Mucosa of descending colon (tissue), 3 donors: Measurements from ENCODE around the gene OR6M1. TPM values are rescaled to one million over a fixed set of nuclear protein-coding genes. Genes with fewer than 3 reads are reported as not detected.
A peak's percentile ranks its signal among the peaks of the same experiment; 100 is the strongest.

Source experiments
- ATAC-seq: fragments of 200-7000 bp; cut with Tn5 transposase; one replicate; pipeline ENCODE4 v1.9.1; 2020; ENCODE audit warnings: mild to moderate bottlenecking, moderate library complexity
- DNase-seq, 3 donors: peaks; one replicate each; pipeline ENCODE4 v3.0.0-alpha.2; 2020
- H3K36me3 ChIP-seq: fragments of 200-600 bp; one replicate; pipeline ENCODE4 v1.8.0; 2021; ENCODE audit warnings: low read depth, mild to moderate bottlenecking
- H3K4me1 ChIP-seq: fragments of 200-600 bp; one replicate; pipeline ENCODE4 v1.8.0; 2021; ENCODE audit warnings: low read depth, mild to moderate bottlenecking
- H3K4me3 ChIP-seq: fragments of 200-600 bp; one replicate; pipeline ENCODE4 v1.8.0; 2021; ENCODE audit warnings: mild to moderate bottlenecking
- H3K9me3 ChIP-seq: fragments of 200-600 bp; one replicate; pipeline ENCODE4 v1.8.0; 2021; ENCODE audit warnings: mild to moderate bottlenecking
- intact Hi-C, 2 donors: fragments of 100-400 bp; cut with DNase I in 1 of 2; cut with micrococcal nuclease in 1 of 2; formaldehyde crosslinking; loops; one replicate each; pipeline versions ENCODE4 v1.11.0 to v1.11.1; 2022; cut with DNase I, micrococcal nuclease
- total RNA-seq, 3 donors: library from RNA; stranded (reverse); fragmentation: NEBNext Ultra II Directional in 2 of 3; extraction: Animal tissue kit (Norgen Biotek cat#: 25700) in 2 of 3; gene quantifications; one replicate each; pipeline versions ENCODE4 v1.2.1 to v1.2.4, GENCODE V29; 2021 to 2023
- TF ChIP-seq, protein P1 (sequence below): fragments of 200-600 bp; IDR thresholded peaks from one replicate; pipeline ENCODE4 v1.8.0; 2022; ENCODE audit warnings: antibody characterized with exemption, mild to moderate bottlenecking
- donor health status: DM: no; HTN: no; CAD: no; lungs with moderate emphysema.
- donor health status: DM: no; HTN: no; CAD: no.
- donor health status: DM: no; HTN: yes; CAD: no.

The OR6M1 gene
- total RNA-seq, 3 donors from 2014 or later: not detected

DNA sequence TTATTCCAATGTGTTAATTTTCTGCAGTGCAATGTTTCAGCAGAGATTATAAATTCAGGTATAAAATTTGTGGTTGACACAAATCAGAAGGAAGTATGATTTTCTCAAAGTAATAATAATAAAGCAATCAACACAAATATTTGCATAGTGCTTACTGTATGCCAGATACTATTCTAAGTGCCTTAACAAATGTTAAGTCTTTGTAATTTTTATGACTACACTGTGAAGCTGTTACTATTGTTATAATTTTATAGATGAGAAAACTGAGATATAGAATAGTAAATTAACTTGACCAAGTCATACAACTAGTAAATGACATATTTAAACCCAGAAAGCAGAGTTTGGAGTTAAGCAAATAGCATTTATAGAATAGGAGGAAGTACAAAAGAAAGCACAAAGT is 35.4 kb downstream of the OR6M1 start:
- ATAC-seq (peak; percentile 52), DNase-seq (no peak)
- Histone ChIP-seq H3K36me3 (no peaks in the 10 kb centered on the region), H3K4me1 (no peaks in the 10 kb centered on the region), H3K9me3 (no peaks in the 10 kb centered on the region), H3K4me3 (no peak overlapping the region)
- intact Hi-C loops: no loop called here
- TF ChIP-seq, protein P1, sequence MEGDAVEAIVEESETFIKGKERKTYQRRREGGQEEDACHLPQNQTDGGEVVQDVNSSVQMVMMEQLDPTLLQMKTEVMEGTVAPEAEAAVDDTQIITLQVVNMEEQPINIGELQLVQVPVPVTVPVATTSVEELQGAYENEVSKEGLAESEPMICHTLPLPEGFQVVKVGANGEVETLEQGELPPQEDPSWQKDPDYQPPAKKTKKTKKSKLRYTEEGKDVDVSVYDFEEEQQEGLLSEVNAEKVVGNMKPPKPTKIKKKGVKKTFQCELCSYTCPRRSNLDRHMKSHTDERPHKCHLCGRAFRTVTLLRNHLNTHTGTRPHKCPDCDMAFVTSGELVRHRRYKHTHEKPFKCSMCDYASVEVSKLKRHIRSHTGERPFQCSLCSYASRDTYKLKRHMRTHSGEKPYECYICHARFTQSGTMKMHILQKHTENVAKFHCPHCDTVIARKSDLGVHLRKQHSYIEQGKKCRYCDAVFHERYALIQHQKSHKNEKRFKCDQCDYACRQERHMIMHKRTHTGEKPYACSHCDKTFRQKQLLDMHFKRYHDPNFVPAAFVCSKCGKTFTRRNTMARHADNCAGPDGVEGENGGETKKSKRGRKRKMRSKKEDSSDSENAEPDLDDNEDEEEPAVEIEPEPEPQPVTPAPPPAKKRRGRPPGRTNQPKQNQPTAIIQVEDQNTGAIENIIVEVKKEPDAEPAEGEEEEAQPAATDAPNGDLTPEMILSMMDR: no peak

DNA sequence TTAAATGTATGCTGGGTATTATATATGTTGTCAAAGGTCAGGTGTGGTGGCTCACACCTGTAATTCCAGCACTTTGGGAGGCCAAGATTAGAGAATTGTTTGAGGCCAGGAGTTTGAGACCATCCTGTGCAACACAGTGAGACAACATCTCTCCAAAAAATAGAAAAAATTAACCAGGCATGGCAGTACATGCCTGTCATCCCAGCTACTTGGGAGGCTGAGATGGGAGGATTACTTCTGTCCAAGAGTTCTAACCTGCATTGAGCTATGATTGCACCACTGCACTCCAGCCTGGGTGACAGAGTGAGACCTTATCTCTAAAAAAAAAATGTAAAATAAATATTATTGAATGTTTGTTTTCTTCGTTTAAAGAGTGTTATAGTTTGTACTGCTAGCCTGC is 40.5 kb downstream of the OR6M1 start:
- intact Hi-C loops: no loop called here
- H3K36me3 ChIP-seq: no peaks in the 10 kb centered on the region

DNA sequence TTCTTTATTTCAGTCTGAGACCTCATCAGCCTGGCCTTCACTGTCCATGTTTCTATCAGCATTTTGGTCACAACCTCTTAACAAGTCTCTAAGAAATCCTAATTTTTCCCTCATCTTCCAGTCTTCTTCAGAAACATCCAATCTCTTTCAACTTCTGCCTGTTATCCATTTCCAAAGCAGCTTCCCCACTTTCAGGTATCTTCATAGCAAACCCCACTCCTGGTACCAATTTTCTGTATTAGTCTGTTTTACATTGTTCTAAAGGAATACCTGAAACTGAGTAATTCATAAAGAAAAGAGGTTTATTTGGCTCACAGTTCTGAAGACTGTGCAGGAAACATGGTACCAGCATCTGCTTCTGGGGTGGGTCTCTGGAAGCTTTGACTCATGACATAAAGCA is 43.7 kb downstream of the OR6M1 start:
- intact Hi-C loops: no loop called here
- ATAC-seq: no peak

More for the DNA sequence above, 40.5 kb downstream of the OR6M1 start:
- peaks cover 16% of the 10 kb centered on the region for H3K9me3 ChIP-seq
- ATAC-seq (no peak), DNase-seq (no peak)
- TF ChIP-seq, protein P1: no peak
- H3K4me3 ChIP-seq: no peak overlapping the region
- H3K4me1 ChIP-seq: no peaks in the 10 kb centered on the region

DNA sequence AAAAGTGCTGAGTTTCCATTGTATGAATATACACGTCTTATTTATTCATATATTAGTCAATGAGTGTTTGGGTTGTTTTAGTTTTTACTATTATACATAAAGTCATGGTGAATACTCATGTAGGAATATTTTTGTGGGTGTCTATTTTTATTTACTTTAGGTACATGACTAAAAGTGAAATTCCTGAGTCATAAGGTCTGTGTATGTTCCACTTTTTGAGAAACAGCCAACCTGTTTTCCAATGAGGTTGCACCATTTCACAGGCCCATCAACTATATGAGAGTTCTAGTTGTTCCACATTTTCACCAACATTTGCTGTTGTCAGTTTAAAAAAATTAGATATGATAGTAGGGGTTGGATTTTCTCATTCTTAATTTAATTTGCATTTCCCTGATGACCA is 45.3 kb downstream of the OR6M1 start:
- Histone ChIP-seq H3K36me3 (no peaks in the 10 kb centered on the region), H3K4me1 (no peaks in the 10 kb centered on the region), H3K4me3 (no peak overlapping the region), H3K9me3 (peaks cover 16% of the 10 kb centered on the region)
- intact Hi-C loops: no loop called here
- TF ChIP-seq, protein P1: no peak
- DNase-seq: no peak
- no peak for ATAC-seq

More for the DNA sequence above, 43.7 kb downstream of the OR6M1 start:
- no peak for DNase-seq
- H3K36me3 ChIP-seq: no peaks in the 10 kb centered on the region
- H3K4me3 ChIP-seq: no peak overlapping the region
- TF ChIP-seq, protein P1: no peak
- H3K4me1 ChIP-seq: no peaks in the 10 kb centered on the region
- H3K9me3 ChIP-seq: peaks cover 16% of the 10 kb centered on the region

DNA sequence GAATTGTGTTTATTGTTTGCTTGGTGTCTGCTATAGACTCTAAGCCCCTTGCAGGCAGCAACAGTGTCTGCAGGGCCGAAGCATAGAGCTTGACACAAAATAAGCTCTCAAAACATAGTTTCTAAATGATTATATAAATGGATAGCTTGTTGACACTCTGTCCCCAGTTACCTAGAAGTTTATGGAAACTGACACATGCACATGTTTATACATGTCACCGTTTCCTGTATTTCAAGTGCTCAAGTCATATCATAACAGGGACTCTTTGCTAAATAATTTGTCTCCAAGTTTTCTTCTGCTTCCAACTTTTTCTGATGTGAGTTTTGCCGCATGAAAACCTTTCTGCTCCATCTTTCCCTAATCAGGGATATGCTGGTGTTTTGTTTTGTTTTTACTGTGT is 48.2 kb downstream of the OR6M1 start:
- Histone ChIP-seq H3K4me1 (no peaks in the 10 kb centered on the region), H3K9me3 (peaks cover 14% of the 10 kb centered on the region), H3K36me3 (no peaks in the 10 kb centered on the region), H3K4me3 (no peak overlapping the region)
- intact Hi-C loops: no loop called here
- no peak for DNase-seq
- ATAC-seq: no peak
- TF ChIP-seq, protein P1: no peak

DNA sequence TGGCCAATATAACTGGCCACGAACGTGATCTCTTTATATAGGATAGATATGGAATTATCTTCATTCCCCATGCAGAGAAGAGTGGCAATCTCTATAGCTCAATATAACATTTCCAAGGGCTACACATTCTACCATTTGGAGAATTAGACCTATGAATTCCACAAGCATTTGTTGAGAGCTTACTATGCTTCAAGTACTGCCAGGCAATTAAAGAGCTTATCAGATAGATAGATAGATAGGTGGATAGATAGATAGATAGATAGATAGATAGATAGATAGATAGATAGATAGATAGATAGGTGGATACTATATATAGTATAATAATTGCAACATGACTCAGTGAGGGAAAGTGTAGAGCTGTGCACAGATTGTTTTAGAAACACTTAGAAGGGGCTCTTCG is 50.3 kb downstream of the OR6M1 start:
- Histone ChIP-seq H3K9me3 (no peaks in the 10 kb centered on the region), H3K4me1 (no peaks in the 10 kb centered on the region), H3K4me3 (no peak overlapping the region), H3K36me3 (no peaks in the 10 kb centered on the region)
- TF ChIP-seq, protein P1: no peak
- no peak for DNase-seq
- no peak for ATAC-seq
- intact Hi-C loops: no loop called here
